Measurements from ENCODE around the gene EHD3. TPM values are rescaled to one million over a fixed set of nuclear protein-coding genes. Genes with fewer than 3 reads are reported as not detected.

The EHD3 gene
- total RNA-seq, 1 donor from 2014 or later, result 40.3 TPM

- DNase-seq (no peak), ATAC-seq (ENCODE audit: low read depth) (no peak)
- intact Hi-C loops (cut with micrococcal nuclease), result no loop called here
- Mint-ChIP-seq H3K27ac (no peak overlapping the region), H3K9me3 (no peaks in the 10 kb centered on the region), H3K36me3 (ENCODE audit: low read depth) (no peaks in the 10 kb centered on the region), H3K4me3 (no peak overlapping the region), H3K4me1 (peaks cover 29% of the 10 kb centered on the region), H3K27me3 (no peaks in the 10 kb centered on the region)
- no peak for TF ChIP-seq CTCF (IDR thresholded peaks at IDR 0.05)
- ChIA-PET CTCF (no interaction called here), POLR2A (interaction anchor here (1.1 to 1.6 kb wide), 2 partner anchors 11 to 29 kb away, joined by 3 to 5 read pairs; no protein-coding TSS in a partner anchor)
These were observed 6.8 kb upstream of the EHD3 start for GRCh38 chr2:31227110-31227509.

GRCh38 chr2:31227711-31228125 lies 6.2 kb upstream of the EHD3 start:
- Mint-ChIP-seq H3K36me3 (ENCODE audit: low read depth) (no peaks in the 10 kb centered on the region), H3K9me3 (no peaks in the 10 kb centered on the region), H3K4me3 (no peak overlapping the region), H3K4me1 (peaks cover 24% of the 10 kb centered on the region), H3K27ac (no peak overlapping the region), H3K27me3 (no peaks in the 10 kb centered on the region)
- ChIA-PET CTCF (interaction anchor here (1.0 kb wide), 1 partner anchor 60 kb away, joined by 3 read pairs; no protein-coding TSS in a partner anchor), POLR2A (interaction anchor here (1.1 kb wide), 1 partner anchor 29 kb away, joined by 3 read pairs; no protein-coding TSS in a partner anchor)
- no peak for DNase-seq
- intact Hi-C loops (cut with micrococcal nuclease), result no loop called here
- no peak for TF ChIP-seq CTCF (IDR thresholded peaks at IDR 0.05)
- ATAC-seq (ENCODE audit: low read depth), result no peak

GRCh38 chr2:31228717-31229116 lies 5.2 kb upstream of the EHD3 start:
- POLR2A ChIA-PET, result interaction anchor here (3.0 kb wide), 1 partner anchor 9 kb away, joined by 12 read pairs; no protein-coding TSS in a partner anchor
- CTCF ChIA-PET, result interaction anchor here (1.0 kb wide), 1 partner anchor 61 kb away, joined by 3 read pairs; no protein-coding TSS in a partner anchor
- H3K4me1 Mint-ChIP-seq, result peaks cover 25% of the 10 kb centered on the region
- no peak for ATAC-seq (ENCODE audit: low read depth)
- H3K27ac Mint-ChIP-seq, result no peak overlapping the region
- no peaks in the 10 kb centered on the region for H3K9me3 Mint-ChIP-seq
- H3K4me3 Mint-ChIP-seq, result no peak overlapping the region
- no peak for TF ChIP-seq CTCF (IDR thresholded peaks at IDR 0.05)
- H3K36me3 Mint-ChIP-seq (ENCODE audit: low read depth), result no peaks in the 10 kb centered on the region
- intact Hi-C loops (cut with micrococcal nuclease), result no loop called here
- no peaks in the 10 kb centered on the region for H3K27me3 Mint-ChIP-seq
- DNase-seq, result no peak

GRCh38 chr2:31230751-31231150 lies 3.2 kb upstream of the EHD3 start:
- intact Hi-C loops (cut with micrococcal nuclease), result loop anchor here (10.0 kb wide), 1 partner anchor 936 kb away; no protein-coding TSS in a partner anchor
- peaks cover 36% of the 10 kb centered on the region for H3K4me1 Mint-ChIP-seq
- POLR2A ChIA-PET, result interaction anchor here (3.0 kb wide), 1 partner anchor 11 kb away, joined by 12 read pairs; no protein-coding TSS in a partner anchor
- ATAC-seq (ENCODE audit: low read depth) (no peak), DNase-seq (no peak)
- H3K9me3 Mint-ChIP-seq, result no peaks in the 10 kb centered on the region
- H3K4me3 Mint-ChIP-seq, result no peak overlapping the region
- CTCF ChIA-PET, result no interaction called here
- H3K27me3 Mint-ChIP-seq, result no peaks in the 10 kb centered on the region
- no peak overlapping the region for H3K27ac Mint-ChIP-seq
- H3K36me3 Mint-ChIP-seq (ENCODE audit: low read depth), result no peaks in the 10 kb centered on the region
- no peak for TF ChIP-seq CTCF (IDR thresholded peaks at IDR 0.05)

- peaks cover 46% of the 10 kb centered on the region for H3K4me1 Mint-ChIP-seq
- no peaks in the 10 kb centered on the region for H3K36me3 Mint-ChIP-seq (ENCODE audit: low read depth)
- ChIA-PET POLR2A (interaction anchor here (0.6 kb wide), 2 partner anchors 21 to 768 kb away, joined by 4 read pairs; no protein-coding TSS in a partner anchor), CTCF (interaction anchor here (1.2 to 1.5 kb wide), 2 partner anchors 24 to 62 kb away, joined by 3 to 5 read pairs; no protein-coding TSS in a partner anchor)
- no peak overlapping the region for H3K4me3 Mint-ChIP-seq
- H3K27ac Mint-ChIP-seq, result no peak overlapping the region
- no peak for DNase-seq
- H3K27me3 Mint-ChIP-seq, result no peaks in the 10 kb centered on the region
- no peaks in the 10 kb centered on the region for H3K9me3 Mint-ChIP-seq
- intact Hi-C loops (cut with micrococcal nuclease), result loop anchor here (10.0 kb wide), 1 partner anchor 937 kb away; no protein-coding TSS in a partner anchor
- no peak for ATAC-seq (ENCODE audit: low read depth)
- no peak for TF ChIP-seq CTCF (IDR thresholded peaks at IDR 0.05)
These were observed 2.2 kb upstream of the EHD3 start for GRCh38 chr2:31231571-31232302.
